Lower leg skin (tissue), 3 donors: ENCODE measurements around the gene ACOXL.

Experiments used
- CTCF ChIP-seq, 3 donors: fragments of 450-650 bp; IDR thresholded peaks; one replicate each; pipeline ENCODE4 v1.5.1; 2016; ENCODE audit warnings: antibody characterized with exemption in 3 of 3, mild to moderate bottlenecking in 3 of 3, moderate library complexity in 2 of 3
- POLR2A ChIP-seq, 2 donors: fragments of 450-650 bp; IDR thresholded peaks; one replicate each; pipeline ENCODE4 v1.6.1; 2016 to 2017; ENCODE audit warnings: antibody characterized with exemption in 2 of 2, mild to moderate bottlenecking in 1 of 2, moderate library complexity in 1 of 2

DNA sequence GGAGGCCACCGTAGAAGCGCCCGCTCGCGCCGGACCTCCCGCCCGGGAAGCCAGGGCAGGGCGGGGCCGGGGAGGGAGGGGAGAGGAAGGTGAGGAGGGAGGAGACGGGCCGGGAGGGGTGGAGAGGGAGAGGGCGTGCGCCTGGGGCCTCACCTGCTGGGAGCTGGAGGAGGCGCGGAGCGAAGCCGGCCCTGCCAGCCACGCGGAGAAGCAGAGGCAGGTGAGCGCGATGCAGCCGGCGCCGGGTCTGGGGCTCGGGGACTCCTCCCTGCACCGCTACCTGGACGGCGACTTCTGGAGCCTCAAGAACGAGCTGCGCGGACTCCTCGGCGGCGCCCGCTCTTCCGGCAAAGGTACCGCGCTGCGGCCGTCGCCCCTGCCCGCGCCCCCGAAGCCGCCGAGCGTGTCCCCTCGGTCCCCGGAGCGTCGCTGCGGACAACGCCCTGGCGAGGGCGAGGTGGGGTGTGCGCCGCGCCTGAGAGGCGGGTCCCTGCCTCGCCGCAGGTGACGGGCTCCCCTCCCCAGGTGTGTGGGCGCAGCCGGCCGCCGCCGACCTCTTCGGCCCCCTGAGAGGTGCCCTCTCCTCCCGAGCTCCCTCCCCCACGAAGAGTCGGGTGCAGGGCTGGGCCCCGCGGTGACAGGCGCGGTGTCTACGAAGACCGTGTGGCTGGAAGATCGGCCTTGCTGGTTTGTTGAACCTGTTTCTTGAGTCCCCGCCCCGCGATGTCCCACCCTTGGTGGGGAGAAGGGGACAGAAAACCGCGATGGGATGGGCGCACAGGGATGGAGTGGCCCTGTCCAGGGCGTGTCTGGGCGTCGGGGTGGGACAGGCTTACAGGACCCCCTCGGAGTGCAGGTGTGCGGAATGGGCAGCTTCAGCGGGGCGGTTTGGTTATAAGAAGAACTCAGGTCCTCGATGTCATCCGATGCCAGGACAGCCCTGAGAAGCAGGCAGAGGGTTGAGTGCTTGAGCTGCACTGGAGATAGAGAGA lies at the start of gene ACOXL:
- TF ChIP-seq CTCF (IDR thresholded peaks at IDR 0.05) = no peak
- TF ChIP-seq POLR2A (IDR thresholded peaks at IDR 0.05) = no peak
